Testis (tissue), 3 donors: ENCODE measurements around the gene GPR157. TPM values are rescaled to one million over a fixed set of nuclear protein-coding genes. Genes with fewer than 3 reads are reported as not detected.
"Not testable (repeated sequence)": the region's sequence is repeated elsewhere in the genome, so short reads cannot be mapped to it uniquely, and the experiment has no call there.

ENCODE experiments used
- DNase-seq: peaks from one replicate; pipeline ENCODE4 v3.0.0-alpha.2; 2019
- H3K27ac ChIP-seq, 2 donors: fragments of 200-600 bp; sonication (generic); one replicate each; pipeline ENCODE4 v1.5.1; 2019
- H3K27me3 ChIP-seq: fragments of 200-600 bp; sonication (generic); one replicate; pipeline ENCODE4 v1.5.1; 2019
- H3K36me3 ChIP-seq: fragments of 200-600 bp; sonication (generic); one replicate; pipeline ENCODE4 v1.5.1; 2017; ENCODE audit warnings: low read depth; ENCODE audit errors: missing control alignments
- H3K4me1 ChIP-seq: fragments of 200-600 bp; sonication (generic); one replicate; pipeline ENCODE4 v1.5.1; 2019
- H3K4me3 ChIP-seq, 2 donors: fragments of 200-600 bp; sonication (generic); one replicate each; pipeline ENCODE4 v1.5.1; 2017 to 2019
- H3K9me3 ChIP-seq: fragments of 200-600 bp; sonication (generic); one replicate; pipeline ENCODE4 v1.5.1; 2017
- CTCF ChIP-seq, 3 experiments: fragments of 450-650 bp in 2 of 3; fragments of 200-600 bp in 1 of 3; sonication (generic) in 1 of 3; IDR thresholded peaks; one replicate each; pipeline ENCODE4 v1.5.1; 2016 to 2019; ENCODE audit warnings: antibody characterized with exemption in 3 of 3, mild to moderate bottlenecking in 2 of 3, moderate library complexity in 1 of 3
- POLR2A ChIP-seq: fragments of 450-650 bp; IDR thresholded peaks from one replicate; pipeline ENCODE4 v1.6.1; 2017; ENCODE audit warnings: antibody characterized with exemption, mild to moderate bottlenecking, moderate library complexity
- WGBS, 2 donors: methylation state at CpG; one replicate each; pipeline ENCODE4 v1.1.5; 2018; 5-methylcytosine and 5-hydroxymethylcytosine counted together
- intact Hi-C: fragments of 100-400 bp; cut with DNase I; formaldehyde crosslinking; loops from one replicate; pipeline ENCODE4 v1.15.1; 2023; ENCODE audit warnings: low total_unique reads
- polyA plus RNA-seq: library from polyadenylated mRNA; stranded (reverse); fragments of 350-450 nt; fragmentation: Illumina TruSeq; extraction: RNeasy Lipid Tissue Mini Kit (QIAGEN cat#74804); gene quantifications from one replicate; pipeline ENCODE4 v1.2.3, GENCODE V29; 2014; ENCODE audit warnings: low read depth, low replicate concordance; ENCODE audit not compliant: insufficient read depth
- total RNA-seq, 2 donors: library from RNA; depleted of rRNA; stranded (reverse); fragments of >200 nt; gene quantifications; one replicate each; pipeline ENCODE4 v1.2.3, GENCODE V29; 2016

Gene GPR157
- total and polyA plus RNA-seq, 3 donors from 2014 or later = 4.1 to 11.7 (median 8.8) TPM

DNA sequence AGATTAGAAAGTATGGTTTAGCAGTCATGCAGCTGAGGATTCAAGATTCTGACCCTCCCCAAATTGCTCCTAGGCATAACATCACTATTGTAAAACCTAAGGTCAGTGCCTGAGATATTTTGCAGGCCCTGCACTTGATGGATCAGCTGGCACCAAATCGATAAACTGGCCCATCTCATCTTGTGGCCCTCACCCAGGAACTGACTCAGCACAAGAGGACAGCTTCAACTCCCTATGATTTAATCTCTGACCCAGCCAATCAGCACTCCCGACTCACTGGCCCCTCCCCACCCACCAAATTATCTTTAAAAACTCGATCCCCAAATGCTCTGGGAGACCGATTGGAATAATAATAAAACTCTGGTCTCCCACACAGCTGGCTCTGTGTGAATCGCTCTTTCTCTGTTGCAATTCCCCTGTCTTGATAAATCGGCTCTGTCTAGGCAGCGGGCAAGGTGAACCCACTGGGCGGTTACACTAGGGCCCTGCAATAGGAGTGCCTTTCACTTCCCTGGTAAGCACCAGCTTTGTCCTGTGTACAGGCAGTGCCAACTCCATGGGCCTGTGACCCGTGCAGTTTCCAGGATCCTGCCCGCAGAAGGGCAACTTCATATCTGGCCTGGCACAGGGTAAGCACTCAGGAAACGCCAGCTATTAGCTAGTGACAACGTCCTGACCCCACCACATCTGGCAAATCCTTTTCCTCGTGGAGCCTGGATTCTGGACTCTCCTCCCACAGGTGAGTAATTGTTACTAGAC is 30.8 kb downstream of the GPR157 start:
- Histone ChIP-seq H3K27me3 (no peaks in the 10 kb centered on the region), H3K9me3 (no peaks in the 10 kb centered on the region), H3K36me3 (no peaks in the 10 kb centered on the region), H3K27ac (no peak overlapping the region), H3K4me1 (no peaks in the 10 kb centered on the region), H3K4me3 (no peak overlapping the region)
- intact Hi-C loops = loop anchor here (10.0 kb wide), 1 partner anchor 93 kb away; no protein-coding TSS in a partner anchor
- DNase-seq = no peak
- WGBS, 2 donors = 76 to 91% methylated on average over 12 to 13 of the region's 13 CpGs
- TF ChIP-seq POLR2A (no peak), CTCF (IDR thresholded peaks at IDR 0.05) (no peak)

DNA sequence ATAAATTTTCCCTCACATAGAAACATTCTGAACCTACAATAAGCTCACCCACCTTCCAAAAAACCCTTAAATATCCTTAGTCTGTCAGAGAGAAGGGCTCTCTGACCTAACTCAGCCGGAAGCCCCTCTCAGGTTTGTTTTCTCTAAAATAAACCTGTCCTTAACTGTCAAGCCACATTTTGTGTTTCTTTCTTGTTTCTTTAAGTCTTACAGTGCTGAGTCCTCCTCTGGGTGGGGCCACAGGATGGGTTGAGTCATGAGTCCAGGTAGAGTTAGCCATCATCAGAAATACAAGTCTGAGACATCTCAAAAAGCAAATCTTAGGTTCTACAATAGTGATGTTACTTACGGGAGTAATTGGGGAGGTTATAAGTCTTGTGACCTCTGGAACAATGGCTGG is 33.1 kb downstream of the GPR157 start:
- Histone ChIP-seq H3K27ac (no peak overlapping the region), H3K27me3 (no peaks in the 10 kb centered on the region), H3K4me1 (no peaks in the 10 kb centered on the region), H3K9me3 (no peaks in the 10 kb centered on the region), H3K36me3 (no peaks in the 10 kb centered on the region), H3K4me3 (no peak overlapping the region)
- 94 to 98% methylated on average over 2 of the region's 2 CpGs for WGBS, 2 donors
- TF ChIP-seq POLR2A = no peak
- TF ChIP-seq CTCF (IDR thresholded peaks at IDR 0.05) = no peak
- intact Hi-C loops = loop anchor here (10.0 kb wide), 1 partner anchor 91 kb away; no protein-coding TSS in a partner anchor
- DNase-seq = no peak

GRCh38 chr1:9093996-9094595 is 34.8 kb downstream of the GPR157 start:
- not testable (repeated sequence) for DNase-seq, H3K4me1 ChIP-seq, H3K9me3 ChIP-seq, H3K27me3 ChIP-seq, H3K4me3 ChIP-seq, H3K27ac ChIP-seq, H3K36me3 ChIP-seq
- intact Hi-C loops = loop anchor here (10.0 kb wide), 1 partner anchor 89 kb away; no protein-coding TSS in a partner anchor
- 89 to 90% methylated on average over 17 to 18 of the region's 18 CpGs for WGBS, 2 donors

DNA sequence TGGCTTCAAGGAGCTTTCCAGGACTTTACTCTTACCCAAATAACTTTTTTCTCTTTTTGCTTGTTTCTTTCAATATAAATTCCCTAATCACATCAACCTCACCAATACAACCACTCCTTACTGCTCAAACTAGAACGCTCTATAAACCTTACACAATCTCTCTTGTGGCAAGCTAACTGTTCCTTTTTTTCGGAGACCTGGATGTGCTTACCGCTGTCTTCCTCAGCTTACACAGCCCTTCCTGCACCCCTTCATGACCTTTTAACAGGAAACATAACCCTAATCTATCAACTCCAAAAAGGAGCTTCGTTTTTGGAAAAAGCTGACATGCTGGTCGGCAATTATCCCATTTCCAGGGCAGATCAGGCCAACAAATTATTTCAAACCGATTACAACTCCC is 35.3 kb downstream of the GPR157 start:
- TF ChIP-seq POLR2A (no peak), CTCF (IDR thresholded peaks at IDR 0.05) (no peak)
- WGBS, 2 donors = 80 to 88% methylated on average over 6 of the region's 6 CpGs
- Histone ChIP-seq H3K27ac (no peak overlapping the region), H3K9me3 (no peaks in the 10 kb centered on the region), H3K27me3 (no peaks in the 10 kb centered on the region), H3K36me3 (no peaks in the 10 kb centered on the region), H3K4me1 (no peaks in the 10 kb centered on the region), H3K4me3 (no peak overlapping the region)
- no peak for DNase-seq
- intact Hi-C loops = loop anchor here (10.0 kb wide), 1 partner anchor 89 kb away; no protein-coding TSS in a partner anchor

DNA sequence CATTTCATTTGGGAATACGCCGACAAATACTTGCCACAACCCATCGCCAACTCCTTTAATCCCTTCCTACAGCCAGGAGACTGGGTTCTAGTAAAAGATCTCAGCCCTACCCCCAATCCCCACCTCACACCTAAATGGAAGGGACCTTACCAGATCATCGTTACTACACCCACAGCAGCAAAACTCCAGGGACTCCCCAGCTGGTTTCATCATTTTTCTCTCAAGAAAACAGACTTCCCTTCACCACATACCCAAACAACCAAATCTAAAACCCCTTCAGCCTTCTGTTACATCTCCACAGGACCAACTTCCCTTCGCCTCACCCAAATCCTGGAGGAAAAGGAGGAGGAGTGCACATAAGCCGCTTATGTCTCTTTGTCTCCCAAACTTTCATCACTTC is 35.8 kb downstream of the GPR157 start:
- Histone ChIP-seq H3K27ac (no peak overlapping the region), H3K4me1 (no peaks in the 10 kb centered on the region), H3K36me3 (no peaks in the 10 kb centered on the region), H3K27me3 (no peaks in the 10 kb centered on the region), H3K4me3 (no peak overlapping the region), H3K9me3 (no peaks in the 10 kb centered on the region)
- TF ChIP-seq POLR2A (no peak), CTCF (IDR thresholded peaks at IDR 0.05) (no peak)
- intact Hi-C loops = loop anchor here (10.0 kb wide), 1 partner anchor 88 kb away; no protein-coding TSS in a partner anchor
- 88 to 96% methylated on average over 6 of the region's 6 CpGs for WGBS, 2 donors
- DNase-seq = no peak
